ENCODE measurements around the gene MRS2. TPM values are rescaled to one million over a fixed set of nuclear protein-coding genes. Genes with fewer than 3 reads are reported as not detected.

The MRS2 gene
- total and polyA plus RNA-seq, 9 of the 15 experiments (the other 6 are each of a cell fraction or from before 2014, with no cell fraction given), result 14.6 to 57.9 (median 48.1) TPM

GRCh38 chr6:24448828-24449525 lies 46.2 kb downstream of the MRS2 start:
- BruUV-seq (replicated peaks), result no TSS peak
- H3K27me3 ChIP-seq (ENCODE audit: control insufficient read depth in 2 of 2, insufficient read depth in 2 of 2, low read length in 2 of 2), result no peaks in the 10 kb centered on the region
- intact Hi-C loops (cut with micrococcal nuclease), result no loop called here
- H3K27ac ChIP-seq (ENCODE audit: extremely low read depth, low read depth, low read length), result no peak overlapping the region
- FAIRE-seq, result no peak
- no peak overlapping the region for H3K4me2 ChIP-seq (ENCODE audit: insufficient read depth, low read length)
- H4K20me1 ChIP-seq (replicated peaks; ENCODE audit: control insufficient read depth, insufficient read depth, low read length), result 0 out of 2 replicates have a peak, but pooled peaks cover 3% of the 10 kb centered on the region
- TF ChIP-seq SRSF1 (IDR thresholded peaks at IDR 0.05; ENCODE audit: low read depth, low read length) (no peak), JUN (IDR thresholded peaks at IDR 0.05; ENCODE audit: borderline replicate concordance, low read depth, low read length) (no peak), JUN (CRISPR knock-in tag; IDR thresholded peaks at IDR 0.05; ENCODE audit: borderline replicate concordance) (no peak), MBD2 (IDR thresholded peaks at IDR 0.05; ENCODE audit: borderline replicate concordance, low read depth) (no peak), RUNX1 (IDR thresholded peaks at IDR 0.05; ENCODE audit: low read depth) (no peak), ARID2 (IDR thresholded peaks at IDR 0.05) (no peak), CREB3L1 (IDR thresholded peaks at IDR 0.05; ENCODE audit: borderline replicate concordance, low read depth) (no peak), TAL1 (IDR thresholded peaks at IDR 0.05) (no peak), ZZZ3 (IDR thresholded peaks at IDR 0.05) (no peak), ZNF134 (CRISPR knock-in tag; conservative IDR thresholded peaks at IDR 0.05) (no peak)
- no peaks in the 10 kb centered on the region for H3K79me2 ChIP-seq (ENCODE audit: control insufficient read depth, insufficient read depth, low read length)
- H3K9me3 ChIP-seq (replicated peaks; ENCODE audit: control insufficient read depth, insufficient read depth, low read depth, low read length), result no peaks in the 10 kb centered on the region
- no peak for ATAC-seq
- H3K4me1 ChIP-seq (replicated peaks in 1 of 2; ENCODE audit: control insufficient read depth in 2 of 2, insufficient read depth in 2 of 2, low read length in 2 of 2), result peaks cover 3 to 9% of the 10 kb centered on the region in 2 experiments; a peak in 2 of 5 replicates
- no peak overlapping the region for H3K4me3 ChIP-seq
- POLR2A ChIA-PET, result interaction anchor here (0.6 to 0.7 kb wide), 2 partner anchors 11 to 12 kb away, joined by 3 read pairs; no protein-coding TSS in a partner anchor
- in situ Hi-C loops (cut with MboI), result no loop called here
- H3K36me3 ChIP-seq (ENCODE audit: control insufficient read depth, insufficient read depth, low read length), result no peaks in the 10 kb centered on the region
- H3K9ac ChIP-seq (ENCODE audit: insufficient read depth in 1 of 2, low read depth in 2 of 2, low read length in 2 of 2), result no peak overlapping the region
- DNase-seq (ENCODE audit: extremely low read depth in 1 of 4, low spot score in 3 of 4), result no peak
- no peak overlapping the region for H2AFZ ChIP-seq (ENCODE audit: low read depth, low read length)
- CTCF ChIA-PET (ENCODE audit: low intra/inter-chr PET ratio), result no interaction called here
- 14% methylated on average over 9 of the region's 9 CpGs for WGBS (ENCODE audit: insufficient coverage, low coverage, missing lambda C conversion rate)
- no peaks in the 10 kb centered on the region for H3K9me1 ChIP-seq (ENCODE audit: control insufficient read depth, insufficient read depth, low read length)

Data from K562 (cell line).